ENCODE measurements around the gene CYS1. TPM values are rescaled to one million over a fixed set of nuclear protein-coding genes. Genes with fewer than 3 reads are reported as not detected.
A peak's percentile ranks its signal among the peaks of the same experiment; 100 is the strongest.

Gene CYS1
- total RNA-seq, 1 donor from 2014 or later, result 0.56 TPM

DNA sequence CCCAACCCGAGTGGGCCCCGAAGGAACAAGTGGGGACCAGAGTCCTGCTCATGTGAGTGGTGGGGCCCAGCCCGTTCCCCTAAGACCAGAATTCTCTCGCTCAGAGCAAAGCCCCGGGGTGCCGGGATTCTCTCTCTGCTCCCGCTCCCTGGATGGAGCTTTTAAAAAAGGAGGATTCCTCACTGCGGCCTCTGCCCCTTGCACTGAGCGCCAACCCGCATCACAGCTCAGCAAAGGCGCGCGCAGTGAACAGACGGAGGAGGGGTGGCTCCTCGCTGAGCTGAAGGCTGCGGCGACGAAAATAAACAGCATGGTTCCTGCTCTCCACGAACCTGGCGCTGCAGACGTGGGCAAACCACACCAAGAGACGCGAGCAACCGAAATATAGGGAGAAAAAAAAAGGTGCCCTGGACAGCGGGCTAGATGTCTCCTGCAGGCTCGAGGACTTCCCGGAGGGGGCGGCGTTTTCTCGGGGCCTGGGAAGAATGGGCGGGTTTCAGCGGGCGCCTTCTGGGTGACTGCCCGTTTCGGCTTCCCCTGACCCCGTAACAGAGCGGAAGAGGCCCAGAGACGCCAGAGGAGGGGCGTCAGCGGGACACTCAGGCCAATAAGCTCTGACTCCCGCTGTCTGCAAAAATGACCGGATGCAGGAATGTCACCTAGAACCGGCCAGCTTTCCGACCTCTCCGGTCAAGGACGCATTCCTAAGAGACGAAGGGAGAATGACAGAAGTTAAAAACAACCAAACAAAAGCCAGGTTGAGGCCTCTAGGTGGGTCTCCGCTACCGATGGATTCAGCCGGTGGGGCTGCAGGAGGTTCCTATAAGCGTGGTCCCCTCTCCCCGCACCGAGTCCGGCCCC lies 37.7 kb downstream of the CYS1 start:
- H4K20me1 ChIP-seq (ENCODE audit: low read depth), result peaks cover 9% of the 10 kb centered on the region
- TF ChIP-seq EZH2phosphoT487 (IDR thresholded peaks at IDR 0.05), result no peak
- TF ChIP-seq, protein P1, sequence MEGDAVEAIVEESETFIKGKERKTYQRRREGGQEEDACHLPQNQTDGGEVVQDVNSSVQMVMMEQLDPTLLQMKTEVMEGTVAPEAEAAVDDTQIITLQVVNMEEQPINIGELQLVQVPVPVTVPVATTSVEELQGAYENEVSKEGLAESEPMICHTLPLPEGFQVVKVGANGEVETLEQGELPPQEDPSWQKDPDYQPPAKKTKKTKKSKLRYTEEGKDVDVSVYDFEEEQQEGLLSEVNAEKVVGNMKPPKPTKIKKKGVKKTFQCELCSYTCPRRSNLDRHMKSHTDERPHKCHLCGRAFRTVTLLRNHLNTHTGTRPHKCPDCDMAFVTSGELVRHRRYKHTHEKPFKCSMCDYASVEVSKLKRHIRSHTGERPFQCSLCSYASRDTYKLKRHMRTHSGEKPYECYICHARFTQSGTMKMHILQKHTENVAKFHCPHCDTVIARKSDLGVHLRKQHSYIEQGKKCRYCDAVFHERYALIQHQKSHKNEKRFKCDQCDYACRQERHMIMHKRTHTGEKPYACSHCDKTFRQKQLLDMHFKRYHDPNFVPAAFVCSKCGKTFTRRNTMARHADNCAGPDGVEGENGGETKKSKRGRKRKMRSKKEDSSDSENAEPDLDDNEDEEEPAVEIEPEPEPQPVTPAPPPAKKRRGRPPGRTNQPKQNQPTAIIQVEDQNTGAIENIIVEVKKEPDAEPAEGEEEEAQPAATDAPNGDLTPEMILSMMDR (IDR thresholded peaks at IDR 0.05), result peak; percentile 19
- Mint-ChIP-seq H3K27ac (peak overlapping the region; percentile 97), H3K4me1 (peaks cover 46% of the 10 kb centered on the region), H3K36me3 (peaks cover 10% of the 10 kb centered on the region), H3K9me3 (peaks cover 2% of the 10 kb centered on the region), H3K4me3 (peak overlapping the region; percentile 91), H3K27me3 (ENCODE audit: insufficient read depth, low read depth) (peaks cover 21% of the 10 kb centered on the region)
- H3K9ac ChIP-seq, result no peak overlapping the region
- H3F3A ChIP-seq (ENCODE audit: low read depth), result peaks cover 33% of the 10 kb centered on the region
- H3K4me2 ChIP-seq, result peak overlapping the region; percentile 71
- peak overlapping the region; percentile 14 for H2AFZ ChIP-seq (replicated peaks)
- peak overlapping the region; percentile 37 for H3K4me3 ChIP-seq
- H3K27ac ChIP-seq, result no peak overlapping the region
- H3K36me3 ChIP-seq, result no peaks in the 10 kb centered on the region
- peaks cover 3% of the 10 kb centered on the region for H3K4me1 ChIP-seq
- H3K9me3 ChIP-seq (ENCODE audit: low read depth), result peaks cover 5% of the 10 kb centered on the region
- DNase-seq (ENCODE audit: low spot score), result peak; percentile 81
- peaks cover 37% of the 10 kb centered on the region for H3K27me3 ChIP-seq
- no peaks in the 10 kb centered on the region for H3K79me2 ChIP-seq (ENCODE audit: low read depth)

DNA sequence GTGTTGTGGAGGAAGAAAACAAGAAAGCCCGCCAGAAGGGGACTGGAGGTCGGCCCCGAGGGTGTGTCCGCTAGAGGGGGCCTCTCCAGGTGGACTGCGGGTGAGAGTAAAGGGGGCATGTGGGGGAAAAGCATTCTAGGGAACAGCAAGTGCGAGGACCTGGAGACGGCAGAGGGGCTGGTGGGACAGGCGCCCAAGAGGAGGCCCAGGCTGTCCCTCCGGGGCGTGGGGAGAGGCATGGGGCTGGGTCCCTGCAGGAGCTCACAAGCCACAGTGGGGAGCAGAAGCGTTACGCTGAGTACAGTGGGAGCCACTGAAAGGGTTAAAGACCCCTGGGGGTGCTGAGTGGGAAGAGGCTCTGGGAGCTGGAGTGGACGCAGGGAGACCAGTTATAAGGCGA lies 38.5 kb downstream of the CYS1 start:
- no peaks in the 10 kb centered on the region for H3K79me2 ChIP-seq (ENCODE audit: low read depth)
- peaks cover 5% of the 10 kb centered on the region for H3K9me3 ChIP-seq (ENCODE audit: low read depth)
- peaks cover 9% of the 10 kb centered on the region for H4K20me1 ChIP-seq (ENCODE audit: low read depth)
- H3K27ac Mint-ChIP-seq, result no peak overlapping the region
- H3K4me3 ChIP-seq, result no peak overlapping the region
- peaks cover 2% of the 10 kb centered on the region for H3K9me3 Mint-ChIP-seq
- H2AFZ ChIP-seq (replicated peaks), result no peak overlapping the region
- H3K4me1 Mint-ChIP-seq, result peaks cover 42% of the 10 kb centered on the region
- peaks cover 33% of the 10 kb centered on the region for H3F3A ChIP-seq (ENCODE audit: low read depth)
- H3K27me3 Mint-ChIP-seq (ENCODE audit: insufficient read depth, low read depth), result peaks cover 19% of the 10 kb centered on the region
- DNase-seq (ENCODE audit: low spot score), result no peak
- H3K4me2 ChIP-seq, result peak overlapping the region; percentile 71
- no peaks in the 10 kb centered on the region for H3K36me3 ChIP-seq
- TF ChIP-seq, protein P1 (IDR thresholded peaks at IDR 0.05), result no peak
- no peak for TF ChIP-seq EZH2phosphoT487 (IDR thresholded peaks at IDR 0.05)
- no peak for TF ChIP-seq EZH2 (IDR thresholded peaks at IDR 0.05)
- H3K27ac ChIP-seq, result no peak overlapping the region
- no peak overlapping the region for H3K9ac ChIP-seq
- H3K36me3 Mint-ChIP-seq, result peaks cover 5% of the 10 kb centered on the region
- peaks cover 3% of the 10 kb centered on the region for H3K4me1 ChIP-seq
- peaks cover 37% of the 10 kb centered on the region for H3K27me3 ChIP-seq
- peak overlapping the region; percentile 91 for H3K4me3 Mint-ChIP-seq

DNA sequence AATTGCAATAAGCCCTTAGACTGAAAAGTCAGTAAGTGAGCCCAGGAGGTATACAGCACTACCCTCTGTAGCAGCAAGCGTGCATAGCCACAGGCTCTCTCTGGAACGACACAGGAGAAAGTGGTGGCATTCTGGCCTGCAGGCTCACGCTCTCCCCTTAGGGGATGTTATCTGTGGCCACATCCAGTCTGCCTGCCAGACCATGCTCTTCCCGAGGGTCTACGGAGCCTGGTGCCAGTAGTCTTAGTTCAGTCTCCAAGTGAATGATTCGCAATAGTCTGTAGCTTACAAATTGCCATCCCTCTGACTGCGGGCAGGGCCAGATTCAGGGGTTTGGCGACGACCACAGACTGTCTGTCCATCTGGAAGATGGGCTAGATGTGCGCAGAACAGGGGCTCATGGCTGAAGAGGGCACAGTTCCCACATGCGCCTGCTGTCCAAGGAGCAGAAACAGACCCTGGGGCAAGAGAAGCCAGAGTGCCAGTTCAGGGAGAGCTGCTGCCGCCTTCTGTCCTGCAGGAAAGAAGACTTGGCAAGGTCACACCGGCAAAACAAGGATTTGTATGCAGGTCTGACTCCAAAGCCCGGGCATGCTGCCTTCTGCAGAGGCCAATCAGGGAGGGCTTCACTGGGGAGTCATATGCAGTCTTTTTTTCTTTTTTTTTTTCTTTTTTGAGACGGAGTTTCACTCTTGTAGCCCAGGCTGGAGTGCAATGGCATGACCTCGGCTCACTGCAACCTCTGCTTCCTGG lies 40.4 kb downstream of the CYS1 start:
- Histone ChIP-seq H3K27me3 (peaks cover 37% of the 10 kb centered on the region), H3K4me3 (no peak overlapping the region), H3K79me2 (ENCODE audit: low read depth) (no peaks in the 10 kb centered on the region), H3K27ac (no peak overlapping the region), H3K9ac (no peak overlapping the region), H3K36me3 (no peaks in the 10 kb centered on the region), H3K9me3 (ENCODE audit: low read depth) (peaks cover 5% of the 10 kb centered on the region), H2AFZ (replicated peaks) (no peak overlapping the region), H3K4me2 (no peak overlapping the region), H3K4me1 (peaks cover 3% of the 10 kb centered on the region), H3F3A (ENCODE audit: low read depth) (peaks cover 22% of the 10 kb centered on the region), H4K20me1 (ENCODE audit: low read depth) (peaks cover 7% of the 10 kb centered on the region)
- Mint-ChIP-seq H3K36me3 (no peaks in the 10 kb centered on the region), H3K27me3 (ENCODE audit: insufficient read depth, low read depth) (peaks cover 18% of the 10 kb centered on the region), H3K4me3 (no peak overlapping the region), H3K9me3 (peaks cover 2% of the 10 kb centered on the region), H3K27ac (no peak overlapping the region), H3K4me1 (peaks cover 36% of the 10 kb centered on the region)
- TF ChIP-seq EZH2 (IDR thresholded peaks at IDR 0.05), result no peak
- TF ChIP-seq, protein P1 (IDR thresholded peaks at IDR 0.05), result no peak
- no peak for TF ChIP-seq EZH2phosphoT487 (IDR thresholded peaks at IDR 0.05)
- DNase-seq (ENCODE audit: low spot score), result no peak
